GM23248 (cell line): ENCODE results near the gene PLEKHS1. TPM values are rescaled to one million over a fixed set of nuclear protein-coding genes. Genes with fewer than 3 reads are reported as not detected.

Source experiments
- DNase-seq: peaks from one replicate; pipeline ENCODE4 v3.0.0-alpha.2; 2015
- H2AFZ ChIP-seq: fragments of 200-600 bp; sonication (generic); 2 replicates; pipeline ENCODE4 v1.6.1; 2016; ENCODE audit warnings: antibody characterized with exemption
- H3F3A ChIP-seq: fragments of 200-600 bp; sonication (generic); 2 replicates; pipeline ENCODE4 v1.6.1; 2016; ENCODE audit warnings: mild to moderate bottlenecking, antibody characterized with exemption, mixed run types; ENCODE audit not compliant: insufficient read depth
- H3K27ac ChIP-seq: fragments of 200-600 bp; sonication (generic); 2 replicates; pipeline ENCODE4 v1.5.1; 2016; ENCODE audit warnings: mild to moderate bottlenecking
- H3K27me3 ChIP-seq: fragments of 200-600 bp; sonication (generic); replicated peaks from 2 replicates; pipeline ENCODE4 v1.6.1; 2016; ENCODE audit warnings: mild to moderate bottlenecking; ENCODE audit not compliant: insufficient read depth
- H3K36me3 ChIP-seq: fragments of 200-600 bp; sonication (generic); 2 replicates; pipeline ENCODE4 v1.6.1; 2016; ENCODE audit warnings: low read depth, mild to moderate bottlenecking
- H3K4me1 ChIP-seq: fragments of 200-600 bp; sonication (generic); 2 replicates; pipeline ENCODE4 v1.6.1; 2016; ENCODE audit warnings: mild to moderate bottlenecking; ENCODE audit not compliant: insufficient read depth
- H3K4me2 ChIP-seq: fragments of 200-600 bp; sonication (generic); one replicate; pipeline ENCODE4 v1.6.1; 2016; ENCODE audit warnings: mild to moderate bottlenecking; ENCODE audit not compliant: unreplicated experiment
- H3K4me3 ChIP-seq: fragments of 200-600 bp; sonication (generic); 2 replicates; pipeline ENCODE4 v1.5.1; 2016; ENCODE audit warnings: mild to moderate bottlenecking
- H3K79me2 ChIP-seq: fragments of 200-600 bp; sonication (generic); 2 replicates; pipeline ENCODE4 v1.6.1; 2016; ENCODE audit warnings: mild to moderate bottlenecking; ENCODE audit not compliant: insufficient read depth
- H3K9ac ChIP-seq: fragments of 200-600 bp; sonication (generic); 2 replicates; pipeline ENCODE4 v1.6.1; 2016; ENCODE audit warnings: mild to moderate bottlenecking
- H3K9me2 ChIP-seq: fragments of 200-600 bp; sonication (generic); 2 replicates; pipeline ENCODE4 v1.6.1; 2016; ENCODE audit warnings: mixed run types, mild to moderate bottlenecking, moderate library complexity; ENCODE audit not compliant: insufficient read depth
- H3K9me3 ChIP-seq: fragments of 200-600 bp; sonication (generic); one replicate; pipeline ENCODE4 v1.6.1; 2017; ENCODE audit warnings: low read depth
- H4K20me1 ChIP-seq: fragments of 200-600 bp; sonication (generic); 2 replicates; pipeline ENCODE4 v1.6.0; 2016; ENCODE audit not compliant: insufficient read depth
- EZH2 ChIP-seq: fragments of 200-600 bp; sonication (generic); IDR thresholded peaks from 2 replicates; pipeline ENCODE4 v1.6.1; 2018; ENCODE audit warnings: antibody characterized with exemption, mild to moderate bottlenecking; ENCODE audit not compliant: insufficient read depth, poor library complexity, severe bottlenecking
- EZH2phosphoT487 ChIP-seq: fragments of 200-600 bp; sonication (generic); IDR thresholded peaks from 2 replicates; pipeline ENCODE4 v1.6.1; 2018; ENCODE audit warnings: antibody characterized with exemption, moderate library complexity, mild to moderate bottlenecking, low read depth; ENCODE audit not compliant: insufficient read depth
- WGBS, 2 experiments: methylation state at CpG; one replicate each; pipeline ENCODE4 v1.1.6; 2015 to 2017; ENCODE audit warnings: low lambda C conversion rate in 2 of 2, low coverage in 1 of 2; ENCODE audit errors: missing lambda C conversion rate in 2 of 2; 5-methylcytosine and 5-hydroxymethylcytosine counted together
- in situ Hi-C: fragments of 300-500 bp; cut with MboI; formaldehyde crosslinking; loops from 2 replicates; pipeline ENCODE4 v1.15.0; 2020
- polyA plus RNA-seq: library from polyadenylated mRNA; unstranded; fragments of >200 nt; fragmentation: Nextera tagmentation; extraction: Ambion mirVana; gene quantifications from 2 replicates; pipeline ENCODE4 v1.2.1, GENCODE V29; 2016
- total RNA-seq: library from RNA; depleted of rRNA; stranded (reverse); fragments of >200 nt; shearing (Covaris generic); gene quantifications from 2 replicates; pipeline ENCODE4 v1.2.3, GENCODE V29; 2014

PLEKHS1 gene
- total and polyA plus RNA-seq, 2 experiments from 2014 or later: not detected

- DNase-seq: no peak
- H3K4me3 ChIP-seq: no peak overlapping the region
- peaks cover 15% of the 10 kb centered on the region for H3K4me1 ChIP-seq
- H3K36me3 ChIP-seq: no peaks in the 10 kb centered on the region
- no peak overlapping the region for H3K9ac ChIP-seq
- H3K9me2 ChIP-seq: no peaks in the 10 kb centered on the region
- in situ Hi-C loops: no loop called here
- peaks cover 32% of the 10 kb centered on the region for H3F3A ChIP-seq
- no peaks in the 10 kb centered on the region for H3K9me3 ChIP-seq
- H3K4me2 ChIP-seq: no peak overlapping the region
- TF ChIP-seq EZH2: no peak
- TF ChIP-seq EZH2phosphoT487: no peak
- no peaks in the 10 kb centered on the region for H3K27me3 ChIP-seq
- no peak overlapping the region for H3K27ac ChIP-seq
- H3K79me2 ChIP-seq: no peaks in the 10 kb centered on the region; the same call in 1 of the 2 replicates
- WGBS, 2 experiments: 88 to 89% methylated on average over 8 of the region's 8 CpGs
- H4K20me1 ChIP-seq: no peaks in the 10 kb centered on the region; the same call in 1 of the 2 replicates
- H2AFZ ChIP-seq: no peak overlapping the region
Observed at GRCh38 chr10:113712755-113713639, 38.5 kb upstream of the PLEKHS1 start.

DNA sequence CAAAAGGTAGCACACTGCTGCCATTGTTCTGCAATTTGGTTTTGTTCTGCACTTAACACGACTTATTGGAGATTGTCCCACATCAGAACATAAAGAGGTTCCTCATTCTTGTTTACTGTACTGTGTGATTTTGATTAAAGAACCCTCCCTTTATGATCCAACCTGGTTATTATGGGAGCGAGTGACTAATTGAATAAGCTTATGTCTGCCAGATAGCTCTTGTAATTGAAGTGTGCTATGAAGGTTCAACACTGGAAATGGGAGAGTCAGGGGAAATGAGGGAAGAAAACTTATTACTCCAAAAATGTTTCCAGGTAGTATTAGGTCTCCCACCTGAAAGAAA is 37.9 kb upstream of the PLEKHS1 start:
- H3K4me1 ChIP-seq: peaks cover 15% of the 10 kb centered on the region
- TF ChIP-seq EZH2phosphoT487: no peak
- no peak for TF ChIP-seq EZH2
- no peak overlapping the region for H3K4me3 ChIP-seq
- in situ Hi-C loops: no loop called here
- no peak overlapping the region for H3K27ac ChIP-seq
- H3K9me3 ChIP-seq: no peaks in the 10 kb centered on the region
- no peak overlapping the region for H3K9ac ChIP-seq
- H3K4me2 ChIP-seq: no peak overlapping the region
- no peaks in the 10 kb centered on the region for H3K27me3 ChIP-seq
- H3F3A ChIP-seq: peaks cover 26% of the 10 kb centered on the region
- no peaks in the 10 kb centered on the region for H3K36me3 ChIP-seq
- no peaks in the 10 kb centered on the region; the same call in 1 of the 2 replicates for H4K20me1 ChIP-seq
- H3K9me2 ChIP-seq: no peaks in the 10 kb centered on the region
- WGBS, 2 experiments: 78 to 89% methylated on average over 2 of the region's 2 CpGs
- DNase-seq: no peak
- H3K79me2 ChIP-seq: no peaks in the 10 kb centered on the region; the same call in 1 of the 2 replicates
- no peak overlapping the region for H2AFZ ChIP-seq

DNA sequence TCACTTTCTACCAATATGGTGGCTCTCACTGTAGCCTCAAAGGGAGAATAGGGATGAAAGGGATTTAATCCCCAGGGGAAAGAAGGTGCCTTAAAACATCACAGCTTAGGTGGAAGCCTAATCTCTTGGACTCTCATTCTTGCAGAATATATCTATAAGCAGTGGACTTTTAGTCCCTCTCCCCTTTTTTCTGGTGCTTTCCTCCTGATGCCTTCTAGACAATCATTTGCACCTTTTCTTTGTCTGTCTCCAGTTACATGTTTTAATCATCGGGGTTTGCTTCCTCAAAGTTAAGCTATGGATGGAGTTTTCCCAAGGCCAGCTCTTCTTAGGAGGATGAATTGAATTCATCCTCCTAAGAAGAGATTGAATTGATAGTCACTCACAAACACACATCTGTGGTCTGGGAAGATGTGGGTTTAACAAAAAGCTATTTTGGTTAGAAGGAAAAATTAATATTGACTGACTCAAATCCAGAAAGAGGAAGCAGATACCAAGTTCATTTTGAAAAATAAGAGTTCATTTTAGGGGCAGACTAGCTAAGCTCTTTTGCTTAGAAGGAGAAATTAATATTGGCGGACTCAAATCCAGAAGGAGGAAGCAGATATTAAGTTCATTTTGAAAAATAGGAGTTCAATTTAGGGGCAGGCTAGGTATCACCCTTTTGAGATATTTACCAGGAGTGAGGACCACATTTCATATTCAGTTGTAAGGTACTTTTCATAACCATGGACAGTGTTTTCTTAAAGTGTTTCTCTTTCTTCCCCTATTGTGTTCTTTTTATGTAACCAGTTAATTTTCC is 35.2 kb upstream of the PLEKHS1 start:
- Histone ChIP-seq H4K20me1 (no peaks in the 10 kb centered on the region; the same call in 1 of the 2 replicates), H3K9ac (no peak overlapping the region), H3K36me3 (no peaks in the 10 kb centered on the region), H3K79me2 (no peaks in the 10 kb centered on the region; the same call in 1 of the 2 replicates), H3F3A (no peaks in the 10 kb centered on the region), H3K27me3 (no peaks in the 10 kb centered on the region), H3K9me2 (no peaks in the 10 kb centered on the region), H2AFZ (no peak overlapping the region), H3K4me2 (no peak overlapping the region), H3K4me3 (no peak overlapping the region), H3K9me3 (no peaks in the 10 kb centered on the region), H3K27ac (no peak overlapping the region), H3K4me1 (no peaks in the 10 kb centered on the region)
- in situ Hi-C loops: no loop called here
- no peak for TF ChIP-seq EZH2
- no peak for TF ChIP-seq EZH2phosphoT487
- WGBS, 2 experiments: 67 to 82% methylated on average over 2 of the region's 2 CpGs
- DNase-seq: no peak

DNA sequence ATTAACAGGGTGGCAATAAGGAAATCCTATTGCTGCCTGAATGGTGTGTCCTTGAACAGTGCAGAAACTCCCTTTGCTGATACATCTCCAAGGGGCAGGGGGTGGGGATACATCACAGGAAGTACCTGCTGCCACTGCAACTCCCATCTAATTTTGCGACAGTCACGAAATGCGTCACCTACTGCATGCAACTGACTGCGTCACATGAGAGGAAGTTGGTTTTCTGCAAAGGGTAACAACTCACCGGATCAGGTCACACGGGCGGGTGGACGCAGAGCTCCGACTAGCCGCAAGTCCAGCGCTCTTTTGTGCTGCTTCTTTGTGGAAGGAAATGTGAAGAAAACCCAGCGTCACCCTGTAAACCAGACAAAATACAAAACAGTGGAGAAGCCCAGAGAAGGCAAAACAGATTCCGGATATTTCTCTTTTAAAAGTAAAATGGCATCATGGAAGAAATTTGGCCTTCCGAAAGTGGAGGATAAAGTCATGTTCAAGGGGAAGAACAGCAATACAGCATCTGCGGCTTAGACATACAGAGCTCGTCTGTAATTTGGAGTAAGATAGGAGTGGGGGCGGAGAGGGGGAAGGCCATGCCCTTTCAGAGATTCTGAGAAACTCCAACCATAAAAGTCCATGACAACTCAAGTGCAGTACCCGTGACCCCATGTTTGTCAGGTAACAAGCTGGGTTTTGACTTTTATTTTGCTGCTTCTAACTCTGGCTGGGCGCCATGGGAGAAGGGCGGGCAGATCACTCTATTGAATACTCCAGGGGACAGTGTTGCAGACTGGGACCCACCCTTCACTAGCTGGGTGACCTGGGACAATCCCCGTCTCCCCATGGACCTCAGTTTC is 32.3 kb upstream of the PLEKHS1 start:
- H3K4me2 ChIP-seq: no peak overlapping the region
- DNase-seq: no peak
- H3K27ac ChIP-seq: no peak overlapping the region
- H3K79me2 ChIP-seq: no peaks in the 10 kb centered on the region
- H2AFZ ChIP-seq: no peak overlapping the region
- H3K36me3 ChIP-seq: no peaks in the 10 kb centered on the region
- no peaks in the 10 kb centered on the region for H3F3A ChIP-seq
- no peaks in the 10 kb centered on the region for H3K9me3 ChIP-seq
- no peak for TF ChIP-seq EZH2phosphoT487
- no peak for TF ChIP-seq EZH2
- no peaks in the 10 kb centered on the region for H4K20me1 ChIP-seq
- no peaks in the 10 kb centered on the region for H3K4me1 ChIP-seq
- H3K9me2 ChIP-seq: no peaks in the 10 kb centered on the region
- in situ Hi-C loops: no loop called here
- H3K4me3 ChIP-seq: no peak overlapping the region
- no peak overlapping the region for H3K9ac ChIP-seq
- 95 to 97% methylated on average over 21 of the region's 21 CpGs for whole genome bisulfite sequencing, 2 experiments
- no peaks in the 10 kb centered on the region for H3K27me3 ChIP-seq
